ENCODE results near the gene HMG20A.

GRCh38 chr15:77493324-77493907 is 72.7 kb downstream of the HMG20A start:
- TF ChIP-seq POLR2A (IDR thresholded peaks at IDR 0.05; ENCODE audit: low read length) (no peak), GATA1 (IDR thresholded peaks at IDR 0.05; ENCODE audit: low read depth, low read length) (no peak)

All from erythroblast (primary cell).